T-helper 1 cell treated with Interleukin-12 subunit alpha and Interleukin-12 subunit beta and Interleukin-4 antibody, amounts not matched to agents 30 μg/mL and 1 μg/mL, for 36 hours (primary cell): ENCODE measurements around the gene GPR12.
A peak's percentile ranks its signal among the peaks of the same experiment; 100 is the strongest.

Experiments used
- H3K27ac Mint-ChIP-seq: one replicate; pipeline ENCODE4 v1.8.0; 2021; ENCODE audit warnings: mild to moderate bottlenecking, mixed read lengths
- H3K27me3 Mint-ChIP-seq: one replicate; pipeline ENCODE4 v1.8.0; 2021; ENCODE audit warnings: low read depth, mixed read lengths
- H3K36me3 Mint-ChIP-seq: one replicate; pipeline ENCODE4 v1.8.0; 2021; ENCODE audit warnings: low read depth, mixed read lengths
- H3K4me1 Mint-ChIP-seq: one replicate; pipeline ENCODE4 v1.8.0; 2021; ENCODE audit warnings: low read depth, mixed read lengths
- H3K4me3 Mint-ChIP-seq: one replicate; pipeline ENCODE4 v1.8.0; 2021; ENCODE audit warnings: mild to moderate bottlenecking, moderate library complexity, mixed read lengths
- H3K9me3 Mint-ChIP-seq: one replicate; pipeline ENCODE4 v1.8.0; 2021; ENCODE audit warnings: mixed read lengths

GPR12 gene

GRCh38 chr13:26759907-26760831 is at the start of gene GPR12:
GPR12 (minus strand) TSS chr13:26760786; CDS start chr13:26759827, 959 bp downstream.
- peaks cover 61% of the 10 kb centered on the region for H3K27me3 Mint-ChIP-seq
- no peaks in the 10 kb centered on the region for H3K4me1 Mint-ChIP-seq
- no peaks in the 10 kb centered on the region for H3K36me3 Mint-ChIP-seq
- H3K4me3 Mint-ChIP-seq = no peak within 1 kb of the TSS
- H3K27ac Mint-ChIP-seq = no peak within 1 kb of the TSS
- H3K9me3 Mint-ChIP-seq = no peaks in the 10 kb centered on the region

GRCh38 chr13:26810095-26810494 is 49.5 kb upstream of the GPR12 start:
- Mint-ChIP-seq H3K4me3 (no peak overlapping the region), H3K9me3 (no peaks in the 10 kb centered on the region), H3K36me3 (no peaks in the 10 kb centered on the region), H3K27me3 (peaks cover 23% of the 10 kb centered on the region), H3K4me1 (no peaks in the 10 kb centered on the region), H3K27ac (no peak overlapping the region)

- no peak overlapping the region for H3K27ac Mint-ChIP-seq
- no peak overlapping the region for H3K4me3 Mint-ChIP-seq
- H3K36me3 Mint-ChIP-seq = no peaks in the 10 kb centered on the region
- H3K9me3 Mint-ChIP-seq = no peaks in the 10 kb centered on the region
- peaks cover 16% of the 10 kb centered on the region for H3K27me3 Mint-ChIP-seq
- H3K4me1 Mint-ChIP-seq = no peaks in the 10 kb centered on the region
Measured at GRCh38 chr13:26806891-26807290, 46.3 kb upstream of the GPR12 start.

GRCh38 chr13:26787961-26788360 is 27.4 kb upstream of the GPR12 start:
- Mint-ChIP-seq H3K4me1 (peaks cover 2% of the 10 kb centered on the region), H3K27me3 (peaks cover 8% of the 10 kb centered on the region), H3K36me3 (no peaks in the 10 kb centered on the region), H3K9me3 (no peaks in the 10 kb centered on the region), H3K4me3 (no peak overlapping the region), H3K27ac (no peak overlapping the region)

- Mint-ChIP-seq H3K36me3 (no peaks in the 10 kb centered on the region), H3K27ac (no peak overlapping the region), H3K4me3 (no peak overlapping the region), H3K4me1 (peaks cover 2% of the 10 kb centered on the region), H3K9me3 (no peaks in the 10 kb centered on the region), H3K27me3 (peaks cover 8% of the 10 kb centered on the region)
Measured at GRCh38 chr13:26786651-26787295, 26.2 kb upstream of the GPR12 start.

- H3K27me3 Mint-ChIP-seq = peaks cover 8% of the 10 kb centered on the region
- peak overlapping the region; percentile 37 for H3K4me3 Mint-ChIP-seq
- no peak overlapping the region for H3K27ac Mint-ChIP-seq
- H3K36me3 Mint-ChIP-seq = no peaks in the 10 kb centered on the region
- H3K9me3 Mint-ChIP-seq = no peaks in the 10 kb centered on the region
- peaks cover 2% of the 10 kb centered on the region for H3K4me1 Mint-ChIP-seq
Measured at GRCh38 chr13:26785838-26786630, 25.4 kb upstream of the GPR12 start.

- Mint-ChIP-seq H3K36me3 (no peaks in the 10 kb centered on the region), H3K9me3 (no peaks in the 10 kb centered on the region), H3K27me3 (peaks cover 8% of the 10 kb centered on the region), H3K27ac (no peak overlapping the region), H3K4me3 (no peak overlapping the region), H3K4me1 (peaks cover 2% of the 10 kb centered on the region)
Measured at GRCh38 chr13:26784704-26785639, 24.4 kb upstream of the GPR12 start.

- Mint-ChIP-seq H3K4me1 (peaks cover 2% of the 10 kb centered on the region), H3K9me3 (no peaks in the 10 kb centered on the region), H3K4me3 (no peak overlapping the region), H3K27ac (no peak overlapping the region), H3K27me3 (no peaks in the 10 kb centered on the region), H3K36me3 (no peaks in the 10 kb centered on the region)
Measured at GRCh38 chr13:26780411-26780810, 19.8 kb upstream of the GPR12 start.

- Mint-ChIP-seq H3K27me3 (no peaks in the 10 kb centered on the region), H3K4me1 (no peaks in the 10 kb centered on the region), H3K36me3 (no peaks in the 10 kb centered on the region), H3K4me3 (no peak overlapping the region), H3K9me3 (no peaks in the 10 kb centered on the region), H3K27ac (no peak overlapping the region)
Measured at GRCh38 chr13:26779321-26779720, 18.7 kb upstream of the GPR12 start.

- Mint-ChIP-seq H3K27ac (no peak overlapping the region), H3K9me3 (no peaks in the 10 kb centered on the region), H3K4me1 (no peaks in the 10 kb centered on the region), H3K36me3 (no peaks in the 10 kb centered on the region), H3K4me3 (no peak overlapping the region), H3K27me3 (no peaks in the 10 kb centered on the region)
Measured at GRCh38 chr13:26772531-26772930, 11.9 kb upstream of the GPR12 start.

- Mint-ChIP-seq H3K27ac (no peak overlapping the region), H3K27me3 (no peaks in the 10 kb centered on the region), H3K9me3 (no peaks in the 10 kb centered on the region), H3K4me1 (no peaks in the 10 kb centered on the region), H3K4me3 (no peak overlapping the region), H3K36me3 (no peaks in the 10 kb centered on the region)
Measured at GRCh38 chr13:26771796-26772195, 11.2 kb upstream of the GPR12 start.

- Mint-ChIP-seq H3K36me3 (no peaks in the 10 kb centered on the region), H3K4me1 (no peaks in the 10 kb centered on the region), H3K4me3 (no peak overlapping the region), H3K27ac (no peak overlapping the region), H3K27me3 (peaks cover 61% of the 10 kb centered on the region), H3K9me3 (no peaks in the 10 kb centered on the region)
Measured at GRCh38 chr13:26762745-26763345, 2.3 kb upstream of the GPR12 start.

GRCh38 chr13:26760832-26761582 is 421 bp upstream of the GPR12 start:
- H3K4me1 Mint-ChIP-seq = no peaks in the 10 kb centered on the region
- H3K4me3 Mint-ChIP-seq = no peak overlapping the region
- no peaks in the 10 kb centered on the region for H3K36me3 Mint-ChIP-seq
- H3K27ac Mint-ChIP-seq = no peak overlapping the region
- peaks cover 61% of the 10 kb centered on the region for H3K27me3 Mint-ChIP-seq
- H3K9me3 Mint-ChIP-seq = no peaks in the 10 kb centered on the region
